Fibroblast of gingiva (primary cell): Measurements from ENCODE around the gene GPC2.

Source experiments
- DNase-seq: peaks from one replicate; pipeline ENCODE4 v3.0.0-alpha.2; 2011; ENCODE audit warnings: low read depth

The GPC2 gene

DNA sequence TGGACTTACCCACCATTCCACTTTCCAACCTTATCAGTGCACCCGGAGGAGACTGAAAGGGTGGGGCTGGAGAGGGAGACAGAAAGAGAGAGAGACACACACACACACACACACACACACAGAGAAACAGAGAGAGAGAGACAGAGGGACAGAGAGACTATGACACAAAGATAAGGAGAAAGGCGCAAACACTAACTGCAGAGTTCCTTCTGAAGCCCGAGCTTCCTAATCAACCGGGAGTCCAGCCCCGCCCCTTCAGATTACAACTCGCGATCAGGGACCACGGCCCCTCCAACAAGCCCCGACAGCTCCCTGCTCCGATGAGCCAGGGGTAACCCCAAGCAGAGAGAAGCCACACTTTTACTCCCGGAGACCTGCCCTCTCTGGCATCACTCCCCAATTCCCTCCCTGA is 9.3 kb downstream of the GPC2 start:
- DNase-seq, result peak; percentile 19

DNA sequence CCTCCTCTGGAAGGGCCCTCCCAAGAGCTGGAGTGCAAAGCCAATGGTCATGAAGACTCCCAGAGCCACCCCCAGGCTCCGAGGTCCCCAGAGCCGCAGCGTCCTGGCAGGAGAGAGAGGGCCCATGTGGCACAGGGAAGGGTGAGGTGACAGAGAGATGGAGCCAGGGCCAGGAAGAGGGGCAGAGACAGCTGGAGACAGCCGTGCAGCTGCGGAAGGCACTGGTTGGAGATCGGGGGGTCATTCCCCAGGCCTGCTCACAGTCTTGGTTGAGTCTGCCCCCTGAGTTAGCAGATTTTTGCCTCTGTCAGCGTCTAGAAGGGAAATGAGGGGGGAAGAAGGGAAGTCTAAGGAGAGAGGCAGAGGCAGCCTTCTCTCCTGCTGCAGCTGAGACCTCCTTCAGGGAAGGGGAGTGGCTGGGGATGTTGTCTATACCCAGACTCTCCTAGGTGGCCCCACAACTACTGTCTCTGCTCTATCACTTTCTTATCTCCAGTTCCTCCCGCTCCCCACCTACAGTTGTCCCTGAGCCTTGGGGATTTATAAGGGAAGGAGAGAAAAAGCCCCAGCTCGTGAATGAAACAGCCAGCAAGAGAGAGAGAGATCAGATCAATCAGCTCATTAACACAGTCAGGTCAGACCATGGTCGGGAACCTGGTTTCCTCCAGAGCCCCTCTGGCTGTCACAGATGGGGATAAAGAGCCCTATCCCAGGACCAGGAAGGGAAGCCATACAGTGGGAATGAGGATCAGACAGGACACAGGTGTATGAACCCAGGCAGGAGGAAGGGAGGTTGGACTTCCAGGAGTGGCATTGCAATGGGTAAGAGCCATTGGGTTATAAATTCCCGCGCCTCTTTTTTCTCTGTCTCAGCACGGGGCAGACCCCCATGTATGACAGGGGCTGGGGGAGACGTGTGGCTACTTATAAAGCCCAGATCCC is 9.9 kb downstream of the GPC2 start:
- no peak for DNase-seq

DNA sequence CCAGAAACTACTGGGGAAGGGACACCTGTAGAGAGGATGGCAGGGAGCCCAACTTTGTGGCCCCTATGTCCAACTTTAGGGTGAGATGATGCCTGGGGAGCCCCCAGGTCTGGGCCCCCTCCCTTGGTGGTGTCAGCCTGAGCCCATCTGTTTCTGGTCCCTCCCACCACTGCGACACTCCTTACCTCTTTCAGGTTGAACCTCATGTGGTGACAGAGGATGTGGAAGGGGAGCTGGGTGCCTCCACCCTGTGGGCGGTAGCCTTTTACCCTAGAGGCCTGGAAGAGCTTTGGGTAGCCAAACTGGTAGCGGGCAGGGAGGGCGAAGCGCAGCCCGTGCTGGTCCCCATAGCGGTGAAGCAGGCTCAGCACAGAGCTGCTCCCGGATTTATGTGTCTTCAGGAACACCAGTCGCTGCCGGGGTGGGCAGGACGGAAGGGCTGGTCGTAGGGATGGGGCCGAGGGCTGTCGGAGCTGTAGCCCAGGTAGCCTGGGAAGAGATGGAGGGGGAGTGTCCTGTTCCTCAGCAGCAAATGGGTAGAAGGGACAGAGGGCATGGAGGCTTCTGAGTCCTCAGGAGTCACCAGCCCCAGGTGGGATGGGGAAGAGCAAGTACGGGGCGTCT is 10.8 kb downstream of the GPC2 start:
- no peak for DNase-seq

DNA sequence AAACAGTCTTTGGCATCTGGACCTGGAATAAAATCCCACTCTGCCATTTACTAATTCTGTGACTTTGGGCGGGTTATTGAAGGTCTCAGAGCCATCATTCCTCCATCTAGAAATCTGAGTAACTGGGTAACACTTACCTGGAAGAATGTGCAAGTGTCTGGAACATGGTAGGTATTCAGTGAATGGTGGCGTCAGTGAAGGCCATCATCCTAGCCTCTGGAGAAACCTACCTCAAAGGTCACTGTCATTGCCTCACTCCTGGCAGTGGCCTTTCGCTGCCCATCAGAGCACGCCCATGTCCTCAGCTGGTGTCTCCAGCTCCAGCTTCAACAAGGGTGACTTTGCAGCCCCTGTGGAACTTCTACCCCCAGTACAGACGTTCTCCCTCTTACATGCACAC is 13.3 kb downstream of the GPC2 start:
- no peak for DNase-seq

DNA sequence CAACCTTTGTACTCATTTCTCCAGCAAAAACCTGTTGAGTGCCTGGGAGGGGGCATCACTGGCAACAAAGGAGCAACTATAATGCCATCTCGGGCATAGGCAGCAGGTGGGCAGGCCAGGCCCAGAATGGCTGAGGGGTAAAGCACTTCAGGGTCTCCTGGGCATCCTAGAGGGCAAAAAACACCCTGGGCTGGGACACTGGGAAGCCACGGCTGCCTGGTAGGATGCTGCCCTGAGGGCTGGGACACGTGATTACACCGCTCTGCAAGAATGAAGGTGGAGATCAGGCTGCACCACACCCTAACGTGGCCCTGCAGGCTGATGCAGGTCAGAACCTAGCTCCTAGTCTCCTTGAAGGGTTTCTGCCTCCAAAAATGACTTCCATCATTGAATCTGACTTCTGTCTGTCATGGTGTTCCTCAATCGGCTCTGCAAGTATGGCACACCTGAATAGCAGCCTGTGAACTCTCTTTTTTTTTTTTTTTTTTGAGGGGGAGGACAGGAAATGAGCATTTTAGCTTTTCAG is 14.1 kb downstream of the GPC2 start:
- no peak for DNase-seq

GRCh38 chr7:100160067-100160466 is 17.1 kb downstream of the GPC2 start:
- DNase-seq, result no peak

DNA sequence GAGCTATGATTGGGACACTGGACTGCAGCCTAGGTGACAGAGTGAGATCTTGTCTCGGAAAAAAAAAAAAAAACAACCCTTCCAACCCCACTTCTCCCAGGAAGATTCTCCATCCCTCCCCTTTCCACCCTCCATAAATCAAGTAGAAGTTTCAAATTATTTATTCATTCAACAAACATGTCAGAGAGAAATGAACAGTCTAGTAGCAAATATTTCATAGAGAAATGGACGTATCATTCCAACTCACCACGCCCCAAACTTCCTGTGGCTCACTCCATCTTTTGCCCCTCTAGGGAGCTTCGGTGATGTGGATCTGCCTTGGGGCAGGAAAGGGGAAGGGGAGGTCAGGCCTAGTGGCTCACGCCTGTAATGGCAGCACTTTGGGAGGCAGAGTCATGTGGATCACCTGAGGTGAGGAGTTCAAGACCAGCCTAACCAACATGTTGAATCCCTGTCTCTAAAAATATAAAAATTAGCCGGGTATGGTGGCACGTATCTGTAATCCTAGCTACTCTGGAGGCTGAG is 18.0 kb downstream of the GPC2 start:
- DNase-seq, result no peak

- peak; percentile 72 for DNase-seq
Observed at GRCh38 chr7:100158229-100159098, 18.7 kb downstream of the GPC2 start, which contains the start of gene TRAPPC14. TSS of gene TRAPPC14 (minus strand) at chr7:100158723. CDS start at chr7:100158499, 224 bp downstream.

DNA sequence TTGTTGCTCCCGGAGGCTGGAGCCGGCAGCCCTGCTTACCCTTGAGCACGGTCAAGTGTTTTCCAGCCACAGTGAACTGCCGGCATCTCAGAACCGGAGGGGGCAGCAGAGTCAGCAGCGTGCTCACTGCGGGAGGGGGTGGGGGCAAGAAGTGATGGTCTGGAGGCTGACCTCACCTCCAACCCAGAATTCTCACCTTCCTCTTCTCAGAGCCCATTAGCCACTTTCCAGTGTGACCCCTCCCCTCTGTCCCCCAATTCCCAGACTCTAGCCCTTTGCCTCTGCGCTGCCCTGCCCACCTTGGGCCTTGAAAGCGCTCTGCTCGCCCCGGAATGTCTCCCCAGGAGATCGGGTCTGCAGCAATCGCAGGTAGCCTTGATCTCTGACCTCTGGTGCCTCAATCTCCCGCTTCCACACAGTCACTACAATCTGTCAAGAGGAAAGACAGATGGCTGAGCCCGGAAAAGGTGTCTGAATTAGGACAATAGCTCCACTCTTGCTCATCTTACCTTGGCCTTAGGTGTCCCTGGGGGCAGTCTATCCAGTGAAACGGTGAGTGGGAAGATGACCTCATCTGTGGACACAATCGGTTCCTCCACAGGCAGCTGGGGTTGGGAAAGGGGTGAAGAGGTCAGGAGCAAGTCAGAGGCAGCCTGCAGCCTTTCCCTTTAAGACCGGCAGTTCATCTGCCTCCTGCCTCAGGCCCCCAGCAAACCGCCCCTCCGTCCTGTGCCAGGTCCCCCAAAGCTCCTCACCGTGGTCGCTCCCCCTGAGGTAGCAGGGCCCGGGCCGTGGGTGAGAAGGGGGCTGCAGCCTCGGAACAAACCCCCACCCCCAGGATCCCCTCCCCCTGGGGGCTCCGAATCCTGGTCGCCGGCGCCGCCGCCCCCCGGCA is 19.6 kb downstream of the GPC2 start:
- DNase-seq, result peak; percentile 63

- DNase-seq, result no peak
Observed at GRCh38 chr7:100157069-100157333, 20.2 kb downstream of the GPC2 start.

DNA sequence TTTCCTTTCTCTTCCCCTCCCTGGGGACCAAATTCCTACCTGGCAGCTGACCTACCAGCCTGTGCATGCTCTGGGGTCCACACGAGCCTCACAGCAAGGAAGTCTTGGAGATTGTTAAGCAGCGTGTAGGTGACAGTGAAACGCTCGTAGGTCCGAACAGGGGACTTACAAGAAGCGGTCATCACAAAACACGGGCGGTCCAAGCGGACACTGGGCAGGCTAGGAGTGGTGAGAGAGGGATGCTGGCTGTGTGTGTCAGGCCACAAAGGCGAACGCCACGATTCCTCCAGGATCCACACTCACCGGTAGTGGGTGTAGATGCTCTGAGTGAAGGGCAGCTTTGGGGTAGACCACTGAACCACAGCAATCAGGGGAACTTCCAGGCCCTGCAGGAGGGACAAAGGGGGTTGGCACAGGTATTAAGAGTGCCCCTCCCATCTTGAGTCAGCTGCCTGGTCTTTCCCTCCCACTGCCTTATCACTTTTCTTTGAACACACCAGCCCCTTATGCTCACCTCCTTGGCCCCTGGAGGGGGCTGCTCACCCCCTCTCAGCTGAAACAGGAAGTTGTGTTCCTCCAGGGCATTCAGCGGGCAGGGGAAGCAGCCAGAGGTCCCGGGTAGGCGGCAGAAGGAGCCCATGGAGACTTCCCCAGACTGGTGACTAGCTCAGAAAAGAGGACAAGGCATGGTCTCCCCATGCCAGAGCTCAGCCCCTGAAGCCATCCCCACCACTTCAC is 20.7 kb downstream of the GPC2 start:
- DNase-seq, result no peak

DNA sequence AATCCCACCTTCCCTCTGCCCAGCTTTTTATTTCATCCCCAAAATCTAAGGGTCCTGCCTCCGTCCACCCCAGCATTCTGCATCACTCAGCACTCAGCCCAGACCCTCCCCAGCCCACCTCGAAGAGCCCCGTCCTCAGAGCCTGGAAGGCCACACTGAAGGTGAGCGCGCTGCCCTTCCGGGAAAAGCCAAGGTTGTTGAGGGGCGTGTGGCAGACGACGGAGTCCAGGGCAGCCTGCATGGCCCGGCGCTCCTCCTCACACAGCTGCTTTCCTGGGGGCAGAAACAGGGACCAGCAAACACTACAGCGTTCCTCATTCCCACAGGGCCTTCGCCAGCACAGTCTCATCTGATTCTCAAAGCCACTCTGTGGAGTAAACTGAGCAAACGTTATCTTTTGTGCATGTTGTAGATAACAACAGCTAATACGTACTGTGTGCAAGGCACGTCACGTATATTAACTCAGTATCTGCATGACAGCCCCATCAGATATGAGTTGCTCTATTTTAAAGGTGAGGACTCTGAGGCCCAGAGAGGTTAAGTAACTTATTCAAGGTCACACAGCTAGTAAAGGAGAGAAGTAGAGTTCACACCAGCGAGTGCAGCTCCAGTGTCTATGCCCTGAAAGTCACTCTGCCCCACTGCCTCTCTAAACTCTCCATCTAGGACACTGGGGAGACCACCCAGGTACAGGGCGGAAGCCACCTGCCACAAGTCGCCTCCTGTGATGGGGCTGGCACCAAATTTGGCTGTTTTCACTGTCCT is 21.4 kb downstream of the GPC2 start:
- no peak for DNase-seq

DNA sequence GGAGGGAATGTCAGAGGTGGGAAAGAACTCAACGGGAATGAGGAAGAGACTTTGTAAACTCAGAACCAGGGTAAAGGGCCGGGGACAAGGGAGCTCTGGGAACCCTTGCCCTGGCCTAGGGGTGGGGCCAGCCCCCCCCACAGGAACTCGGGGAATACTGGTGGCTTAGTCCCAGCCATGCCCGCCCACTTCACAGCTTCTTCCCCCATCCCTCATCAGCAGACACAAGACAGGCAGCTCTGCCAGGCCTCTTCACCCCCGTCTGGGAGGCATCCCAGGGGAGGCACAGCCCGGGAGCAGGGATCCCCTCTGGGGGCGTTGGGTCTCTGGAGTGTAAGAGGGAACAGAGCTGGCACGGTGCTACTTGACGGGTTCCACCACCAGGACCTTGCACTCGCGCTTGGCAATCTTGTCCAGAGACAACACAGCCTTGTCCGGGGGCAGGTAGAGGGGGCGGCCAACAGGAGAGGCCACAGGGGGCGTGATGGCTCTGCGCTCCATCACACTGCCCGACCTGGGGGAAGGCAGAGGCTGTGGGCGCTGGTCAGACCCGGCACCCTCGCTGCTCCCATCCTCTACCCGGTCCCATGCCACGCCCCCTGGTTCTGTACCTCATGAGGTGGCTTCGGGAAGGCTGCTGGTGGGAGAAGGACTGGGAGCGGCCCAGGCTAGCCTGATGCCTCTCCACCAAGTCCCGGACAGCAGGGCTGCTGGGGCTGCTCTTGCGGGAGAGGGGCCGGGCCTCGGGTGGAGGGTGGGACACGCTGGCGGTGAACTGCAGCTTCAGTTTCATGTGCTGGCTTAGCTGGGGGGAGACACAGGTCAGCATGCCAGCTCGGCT is 22.3 kb downstream of the GPC2 start:
- no peak for DNase-seq

DNA sequence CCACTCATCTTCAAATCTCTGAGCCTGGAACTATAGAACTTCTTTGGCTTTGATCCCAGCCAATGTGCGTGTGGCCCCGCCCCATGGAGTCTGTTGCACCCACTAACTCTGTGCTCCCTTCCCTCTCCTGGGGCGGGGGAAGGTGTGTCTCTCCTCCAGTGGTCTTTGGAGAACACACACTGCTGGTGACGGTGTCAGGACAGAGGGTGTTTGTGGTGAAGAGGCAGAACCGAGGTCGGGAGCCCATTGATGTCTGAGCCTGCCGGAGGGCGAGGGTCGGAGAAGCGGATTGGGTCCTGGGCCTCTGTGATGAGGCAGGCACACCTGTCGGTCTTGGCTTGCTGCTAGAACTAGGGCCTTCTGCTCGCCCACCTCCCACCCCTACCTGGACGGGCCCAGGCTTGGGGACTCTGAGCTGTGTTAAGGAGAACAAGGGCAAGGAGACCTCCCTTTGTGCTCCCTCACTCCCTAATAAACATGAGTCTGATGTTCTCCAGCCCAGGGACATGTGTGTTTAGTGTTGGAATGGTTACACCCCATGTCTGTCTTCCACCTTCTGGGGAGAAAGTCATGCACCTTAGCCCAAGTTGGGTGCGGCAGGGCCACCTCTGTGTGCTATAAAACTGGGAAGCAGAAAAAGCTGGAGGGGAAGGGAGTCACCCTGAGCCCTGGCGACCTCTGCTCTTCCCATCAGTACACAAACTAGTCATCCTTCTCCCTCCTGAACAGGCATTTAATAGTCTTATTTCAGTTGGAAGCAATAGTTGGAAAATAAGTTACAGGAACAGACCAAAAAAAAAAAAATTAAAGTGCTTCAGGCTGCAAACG is 23.3 kb downstream of the GPC2 start:
- no peak for DNase-seq

GRCh38 chr7:100152937-100153666 is 24.1 kb downstream of the GPC2 start:
- no peak for DNase-seq

- no peak for DNase-seq
Observed at GRCh38 chr7:100152404-100152803, 24.8 kb downstream of the GPC2 start.
